K562 (cell line): Measurements from ENCODE around the gene GJB4. TPM values are rescaled to one million over a fixed set of nuclear protein-coding genes. Genes with fewer than 3 reads are reported as not detected.

Experiments used
- HNRNPL ChIP-seq: fragments of 200-400 bp; formaldehyde crosslinking; IDR thresholded peaks from 2 replicates; pipeline ENCODE4 v1.6.1; 2017; ENCODE audit warnings: low read depth, mild to moderate bottlenecking, low read length
- TAL1 ChIP-seq: fragments of 450-650 bp; IDR thresholded peaks from 2 replicates; pipeline ENCODE4 v1.6.1; 2016; ENCODE audit warnings: mild to moderate bottlenecking
- polyA plus RNA-seq, 8 experiments: library from polyadenylated mRNA; depleted of rRNA in 4 of 8; stranded (reverse) in 5 of 8; unstranded in 3 of 8; fragments of >200 nt; fragmentation: Nextera tagmentation in 2 of 8; fragmentation: Illumina TruSeq in 1 of 8; extraction: Ambion mirVana in 2 of 8; extraction: Trizol in 1 of 8; gene quantifications; 2 replicates each; pipeline versions ENCODE4 v1.2.1 to v1.2.3, GENCODE V29; 2011 to 2014; ENCODE audit warnings: inconsistent platforms in 1 of 8, missing spikeins in 1 of 8
- total RNA-seq, 7 experiments: library from RNA; depleted of rRNA in 6 of 7; stranded (reverse); fragments of >200 nt in 6 of 7; fragmentation: Illumina TruSeq in 2 of 7; extraction: Trizol in 2 of 7; gene quantifications; 2 replicates each; pipeline versions ENCODE4 v1.2.1 to v1.2.3, GENCODE V29; 2011 to 2021; ENCODE audit warnings: low replicate concordance in 1 of 7
- TF ChIP-seq, protein P1 (sequence below): fragments of 450-650 bp; IDR thresholded peaks from 2 replicates; pipeline ENCODE4 v1.6.1; 2016; ENCODE audit warnings: mild to moderate bottlenecking, moderate library complexity

GJB4 gene
- total and polyA plus RNA-seq, 9 of the 15 experiments (the other 6 are each of a cell fraction or from before 2014, with no cell fraction given): 0.03 TPM; not detected in 8

DNA sequence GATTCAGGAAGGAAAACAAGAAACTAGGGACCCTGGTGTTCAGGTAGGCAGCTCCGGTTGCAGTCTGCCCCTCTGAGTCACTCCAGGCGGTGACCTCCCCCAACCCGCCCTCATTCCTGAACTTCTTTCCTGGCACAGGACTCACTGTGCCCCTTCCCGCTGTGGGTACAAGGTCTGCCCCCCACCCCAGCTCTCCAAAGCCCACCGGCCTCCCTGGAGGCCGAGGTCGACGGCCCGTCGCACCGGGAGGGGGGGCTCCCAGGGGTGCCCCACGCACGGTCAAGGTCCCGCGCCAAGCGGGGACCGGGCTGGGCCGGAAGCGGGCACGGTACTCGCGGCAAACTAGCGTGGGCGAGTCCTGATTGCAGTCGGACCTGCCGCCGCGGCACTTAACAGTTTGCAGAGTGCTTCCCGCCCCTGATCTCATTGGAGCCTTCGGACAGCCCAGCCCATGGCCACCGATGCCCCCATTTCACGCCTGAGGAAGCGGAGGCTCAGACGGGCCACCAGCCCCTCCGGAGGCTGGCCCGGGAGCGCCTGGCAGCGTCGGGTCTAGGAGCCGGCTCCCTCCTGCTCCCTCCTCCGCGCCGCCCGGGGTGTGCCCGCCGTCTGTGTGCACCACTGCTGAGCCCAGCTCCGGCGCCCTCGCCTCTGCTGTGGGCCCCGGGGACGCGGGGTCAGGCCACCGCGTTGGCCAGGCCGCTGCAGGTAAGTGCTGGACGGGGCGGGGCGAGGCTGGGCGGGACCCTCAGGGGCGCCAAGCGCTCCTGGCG lies 21.7 kb downstream of the GJB4 start, which contains the start of gene GJB3 (continued):
- TF ChIP-seq, protein P1, sequence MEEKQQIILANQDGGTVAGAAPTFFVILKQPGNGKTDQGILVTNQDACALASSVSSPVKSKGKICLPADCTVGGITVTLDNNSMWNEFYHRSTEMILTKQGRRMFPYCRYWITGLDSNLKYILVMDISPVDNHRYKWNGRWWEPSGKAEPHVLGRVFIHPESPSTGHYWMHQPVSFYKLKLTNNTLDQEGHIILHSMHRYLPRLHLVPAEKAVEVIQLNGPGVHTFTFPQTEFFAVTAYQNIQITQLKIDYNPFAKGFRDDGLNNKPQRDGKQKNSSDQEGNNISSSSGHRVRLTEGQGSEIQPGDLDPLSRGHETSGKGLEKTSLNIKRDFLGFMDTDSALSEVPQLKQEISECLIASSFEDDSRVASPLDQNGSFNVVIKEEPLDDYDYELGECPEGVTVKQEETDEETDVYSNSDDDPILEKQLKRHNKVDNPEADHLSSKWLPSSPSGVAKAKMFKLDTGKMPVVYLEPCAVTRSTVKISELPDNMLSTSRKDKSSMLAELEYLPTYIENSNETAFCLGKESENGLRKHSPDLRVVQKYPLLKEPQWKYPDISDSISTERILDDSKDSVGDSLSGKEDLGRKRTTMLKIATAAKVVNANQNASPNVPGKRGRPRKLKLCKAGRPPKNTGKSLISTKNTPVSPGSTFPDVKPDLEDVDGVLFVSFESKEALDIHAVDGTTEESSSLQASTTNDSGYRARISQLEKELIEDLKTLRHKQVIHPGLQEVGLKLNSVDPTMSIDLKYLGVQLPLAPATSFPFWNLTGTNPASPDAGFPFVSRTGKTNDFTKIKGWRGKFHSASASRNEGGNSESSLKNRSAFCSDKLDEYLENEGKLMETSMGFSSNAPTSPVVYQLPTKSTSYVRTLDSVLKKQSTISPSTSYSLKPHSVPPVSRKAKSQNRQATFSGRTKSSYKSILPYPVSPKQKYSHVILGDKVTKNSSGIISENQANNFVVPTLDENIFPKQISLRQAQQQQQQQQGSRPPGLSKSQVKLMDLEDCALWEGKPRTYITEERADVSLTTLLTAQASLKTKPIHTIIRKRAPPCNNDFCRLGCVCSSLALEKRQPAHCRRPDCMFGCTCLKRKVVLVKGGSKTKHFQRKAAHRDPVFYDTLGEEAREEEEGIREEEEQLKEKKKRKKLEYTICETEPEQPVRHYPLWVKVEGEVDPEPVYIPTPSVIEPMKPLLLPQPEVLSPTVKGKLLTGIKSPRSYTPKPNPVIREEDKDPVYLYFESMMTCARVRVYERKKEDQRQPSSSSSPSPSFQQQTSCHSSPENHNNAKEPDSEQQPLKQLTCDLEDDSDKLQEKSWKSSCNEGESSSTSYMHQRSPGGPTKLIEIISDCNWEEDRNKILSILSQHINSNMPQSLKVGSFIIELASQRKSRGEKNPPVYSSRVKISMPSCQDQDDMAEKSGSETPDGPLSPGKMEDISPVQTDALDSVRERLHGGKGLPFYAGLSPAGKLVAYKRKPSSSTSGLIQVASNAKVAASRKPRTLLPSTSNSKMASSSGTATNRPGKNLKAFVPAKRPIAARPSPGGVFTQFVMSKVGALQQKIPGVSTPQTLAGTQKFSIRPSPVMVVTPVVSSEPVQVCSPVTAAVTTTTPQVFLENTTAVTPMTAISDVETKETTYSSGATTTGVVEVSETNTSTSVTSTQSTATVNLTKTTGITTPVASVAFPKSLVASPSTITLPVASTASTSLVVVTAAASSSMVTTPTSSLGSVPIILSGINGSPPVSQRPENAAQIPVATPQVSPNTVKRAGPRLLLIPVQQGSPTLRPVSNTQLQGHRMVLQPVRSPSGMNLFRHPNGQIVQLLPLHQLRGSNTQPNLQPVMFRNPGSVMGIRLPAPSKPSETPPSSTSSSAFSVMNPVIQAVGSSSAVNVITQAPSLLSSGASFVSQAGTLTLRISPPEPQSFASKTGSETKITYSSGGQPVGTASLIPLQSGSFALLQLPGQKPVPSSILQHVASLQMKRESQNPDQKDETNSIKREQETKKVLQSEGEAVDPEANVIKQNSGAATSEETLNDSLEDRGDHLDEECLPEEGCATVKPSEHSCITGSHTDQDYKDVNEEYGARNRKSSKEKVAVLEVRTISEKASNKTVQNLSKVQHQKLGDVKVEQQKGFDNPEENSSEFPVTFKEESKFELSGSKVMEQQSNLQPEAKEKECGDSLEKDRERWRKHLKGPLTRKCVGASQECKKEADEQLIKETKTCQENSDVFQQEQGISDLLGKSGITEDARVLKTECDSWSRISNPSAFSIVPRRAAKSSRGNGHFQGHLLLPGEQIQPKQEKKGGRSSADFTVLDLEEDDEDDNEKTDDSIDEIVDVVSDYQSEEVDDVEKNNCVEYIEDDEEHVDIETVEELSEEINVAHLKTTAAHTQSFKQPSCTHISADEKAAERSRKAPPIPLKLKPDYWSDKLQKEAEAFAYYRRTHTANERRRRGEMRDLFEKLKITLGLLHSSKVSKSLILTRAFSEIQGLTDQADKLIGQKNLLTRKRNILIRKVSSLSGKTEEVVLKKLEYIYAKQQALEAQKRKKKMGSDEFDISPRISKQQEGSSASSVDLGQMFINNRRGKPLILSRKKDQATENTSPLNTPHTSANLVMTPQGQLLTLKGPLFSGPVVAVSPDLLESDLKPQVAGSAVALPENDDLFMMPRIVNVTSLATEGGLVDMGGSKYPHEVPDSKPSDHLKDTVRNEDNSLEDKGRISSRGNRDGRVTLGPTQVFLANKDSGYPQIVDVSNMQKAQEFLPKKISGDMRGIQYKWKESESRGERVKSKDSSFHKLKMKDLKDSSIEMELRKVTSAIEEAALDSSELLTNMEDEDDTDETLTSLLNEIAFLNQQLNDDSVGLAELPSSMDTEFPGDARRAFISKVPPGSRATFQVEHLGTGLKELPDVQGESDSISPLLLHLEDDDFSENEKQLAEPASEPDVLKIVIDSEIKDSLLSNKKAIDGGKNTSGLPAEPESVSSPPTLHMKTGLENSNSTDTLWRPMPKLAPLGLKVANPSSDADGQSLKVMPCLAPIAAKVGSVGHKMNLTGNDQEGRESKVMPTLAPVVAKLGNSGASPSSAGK: no peak
- TF ChIP-seq TAL1 (no peak), HNRNPL (0 out of 2 replicates have a peak, but pooled peaks have one; percentile 18)
